Measurements from ENCODE around the gene DDX47.

- TF ChIP-seq, protein P1, sequence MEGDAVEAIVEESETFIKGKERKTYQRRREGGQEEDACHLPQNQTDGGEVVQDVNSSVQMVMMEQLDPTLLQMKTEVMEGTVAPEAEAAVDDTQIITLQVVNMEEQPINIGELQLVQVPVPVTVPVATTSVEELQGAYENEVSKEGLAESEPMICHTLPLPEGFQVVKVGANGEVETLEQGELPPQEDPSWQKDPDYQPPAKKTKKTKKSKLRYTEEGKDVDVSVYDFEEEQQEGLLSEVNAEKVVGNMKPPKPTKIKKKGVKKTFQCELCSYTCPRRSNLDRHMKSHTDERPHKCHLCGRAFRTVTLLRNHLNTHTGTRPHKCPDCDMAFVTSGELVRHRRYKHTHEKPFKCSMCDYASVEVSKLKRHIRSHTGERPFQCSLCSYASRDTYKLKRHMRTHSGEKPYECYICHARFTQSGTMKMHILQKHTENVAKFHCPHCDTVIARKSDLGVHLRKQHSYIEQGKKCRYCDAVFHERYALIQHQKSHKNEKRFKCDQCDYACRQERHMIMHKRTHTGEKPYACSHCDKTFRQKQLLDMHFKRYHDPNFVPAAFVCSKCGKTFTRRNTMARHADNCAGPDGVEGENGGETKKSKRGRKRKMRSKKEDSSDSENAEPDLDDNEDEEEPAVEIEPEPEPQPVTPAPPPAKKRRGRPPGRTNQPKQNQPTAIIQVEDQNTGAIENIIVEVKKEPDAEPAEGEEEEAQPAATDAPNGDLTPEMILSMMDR (IDR thresholded peaks at IDR 0.05) = no peak
- TF ChIP-seq POLR2A (IDR thresholded peaks at IDR 0.05) (no peak), POLR2AphosphoS5 (IDR thresholded peaks at IDR 0.05) (no peak)
Measured at GRCh38 chr12:12784116-12784515, 29.0 kb upstream of the DDX47 start.
